OCI-LY1 (cell line): Measurements from ENCODE around the gene PLLP.
"Not testable (repeated sequence)": the region's sequence is repeated elsewhere in the genome, so short reads cannot be mapped to it uniquely, and the experiment has no call there.

Experiments used
- H2AFZ ChIP-seq: fragments of 200-600 bp; sonication (generic), shearing (Covaris generic); 2 replicates; pipeline ENCODE4 v1.6.0; 2014; ENCODE audit warnings: antibody characterized with exemption, mild to moderate bottlenecking, low read length
- H3F3A ChIP-seq: fragments of 200-600 bp; sonication (generic), shearing (Covaris generic); 2 replicates; pipeline ENCODE4 v1.6.0; 2014; ENCODE audit warnings: mild to moderate bottlenecking, antibody characterized with exemption, low read length, moderate library complexity; ENCODE audit not compliant: insufficient read depth
- H3K27ac ChIP-seq: fragments of 200-600 bp; sonication (generic); 2 replicates; pipeline ENCODE4 v1.5.1; 2014; ENCODE audit warnings: low read length, mixed run types, mild to moderate bottlenecking, low read depth; ENCODE audit not compliant: poor library complexity, severe bottlenecking
- H3K27me3 ChIP-seq: fragments of 200-600 bp; sonication (generic); 2 replicates; pipeline ENCODE4 v1.6.0; 2014; ENCODE audit warnings: antibody characterized with exemption, mild to moderate bottlenecking, low read length, moderate library complexity; ENCODE audit not compliant: insufficient read depth
- H3K36me3 ChIP-seq: fragments of 200-600 bp; sonication (generic); 2 replicates; pipeline ENCODE4 v1.6.1; 2014; ENCODE audit warnings: mild to moderate bottlenecking, antibody characterized with exemption, low read length, moderate library complexity, mixed read lengths; ENCODE audit not compliant: insufficient read depth
- H3K4me1 ChIP-seq: fragments of 200-600 bp; sonication (generic); 2 replicates; pipeline ENCODE4 v1.5.1; 2014; ENCODE audit warnings: mild to moderate bottlenecking, low read length, moderate library complexity; ENCODE audit not compliant: insufficient read depth, severe bottlenecking
- H3K4me2 ChIP-seq: fragments of 200-600 bp; sonication (generic), shearing (Covaris generic); 2 replicates; pipeline ENCODE4 v1.6.1; 2014; ENCODE audit warnings: low read length
- H3K4me3 ChIP-seq: fragments of 200-600 bp; sonication (generic); 2 replicates; pipeline ENCODE4 v1.5.1; 2014; ENCODE audit warnings: low read length, low read depth, mild to moderate bottlenecking, mixed read lengths; ENCODE audit not compliant: poor library complexity, severe bottlenecking
- H3K79me2 ChIP-seq: fragments of 200-600 bp; shearing (Covaris generic); 2 replicates; pipeline ENCODE4 v1.6.1; 2016; ENCODE audit warnings: mixed run types, low read length, mixed read lengths; ENCODE audit not compliant: insufficient read depth
- H3K9ac ChIP-seq: fragments of 200-600 bp; sonication (generic), shearing (Covaris generic); 2 replicates; pipeline ENCODE4 v1.6.1; 2014; ENCODE audit warnings: mild to moderate bottlenecking, low read length, mixed read lengths
- H3K9me2 ChIP-seq: fragments of 200-600 bp; sonication (generic), shearing (Covaris generic); 2 replicates; pipeline ENCODE4 v1.6.1; 2014; ENCODE audit warnings: low read depth, mild to moderate bottlenecking, low read length, mixed read lengths
- H3K9me3 ChIP-seq: fragments of 200-600 bp; shearing (Covaris generic); 2 replicates; pipeline ENCODE4 v1.6.1; 2014; ENCODE audit warnings: low read length, mixed read lengths
- H4K20me1 ChIP-seq: fragments of 200-600 bp; sonication (generic), shearing (Covaris generic); 2 replicates; pipeline ENCODE4 v1.6.0; 2016; ENCODE audit warnings: mild to moderate bottlenecking, low read length; ENCODE audit not compliant: insufficient read depth
- EZH2 ChIP-seq: fragments of 200-600 bp; sonication (generic), shearing (Covaris generic); IDR thresholded peaks from 2 replicates; pipeline ENCODE4 v1.8.0; 2017; ENCODE audit warnings: borderline replicate concordance, mixed run types, mild to moderate bottlenecking, antibody characterized with exemption, low read length, moderate library complexity, mixed read lengths
- TF ChIP-seq, protein P1 (sequence below): fragments of 200-600 bp; sonication (generic), shearing (Covaris generic); IDR thresholded peaks from 2 replicates; pipeline ENCODE4 v1.5.1; 2017; ENCODE audit warnings: mild to moderate bottlenecking, antibody characterized with exemption, low read length, moderate library complexity, mixed read lengths

PLLP gene

GRCh38 chr16:57277586-57277985 is 6.9 kb downstream of the PLLP start:
- H3K79me2 ChIP-seq, result no peaks in the 10 kb centered on the region
- no peak overlapping the region for H3K9ac ChIP-seq
- H3K4me2 ChIP-seq, result no peak overlapping the region
- no peaks in the 10 kb centered on the region for H3K9me3 ChIP-seq
- H3K27me3 ChIP-seq, result no peaks in the 10 kb centered on the region
- no peaks in the 10 kb centered on the region for H3F3A ChIP-seq
- H3K9me2 ChIP-seq, result no peaks in the 10 kb centered on the region
- H3K4me1 ChIP-seq, result no peaks in the 10 kb centered on the region
- no peak overlapping the region for H3K4me3 ChIP-seq
- H3K27ac ChIP-seq, result no peak overlapping the region
- H3K36me3 ChIP-seq, result no peaks in the 10 kb centered on the region
- no peak for TF ChIP-seq EZH2
- TF ChIP-seq, protein P1, sequence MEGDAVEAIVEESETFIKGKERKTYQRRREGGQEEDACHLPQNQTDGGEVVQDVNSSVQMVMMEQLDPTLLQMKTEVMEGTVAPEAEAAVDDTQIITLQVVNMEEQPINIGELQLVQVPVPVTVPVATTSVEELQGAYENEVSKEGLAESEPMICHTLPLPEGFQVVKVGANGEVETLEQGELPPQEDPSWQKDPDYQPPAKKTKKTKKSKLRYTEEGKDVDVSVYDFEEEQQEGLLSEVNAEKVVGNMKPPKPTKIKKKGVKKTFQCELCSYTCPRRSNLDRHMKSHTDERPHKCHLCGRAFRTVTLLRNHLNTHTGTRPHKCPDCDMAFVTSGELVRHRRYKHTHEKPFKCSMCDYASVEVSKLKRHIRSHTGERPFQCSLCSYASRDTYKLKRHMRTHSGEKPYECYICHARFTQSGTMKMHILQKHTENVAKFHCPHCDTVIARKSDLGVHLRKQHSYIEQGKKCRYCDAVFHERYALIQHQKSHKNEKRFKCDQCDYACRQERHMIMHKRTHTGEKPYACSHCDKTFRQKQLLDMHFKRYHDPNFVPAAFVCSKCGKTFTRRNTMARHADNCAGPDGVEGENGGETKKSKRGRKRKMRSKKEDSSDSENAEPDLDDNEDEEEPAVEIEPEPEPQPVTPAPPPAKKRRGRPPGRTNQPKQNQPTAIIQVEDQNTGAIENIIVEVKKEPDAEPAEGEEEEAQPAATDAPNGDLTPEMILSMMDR, result no peak
- no peak overlapping the region for H2AFZ ChIP-seq
- H4K20me1 ChIP-seq, result no peaks in the 10 kb centered on the region

DNA sequence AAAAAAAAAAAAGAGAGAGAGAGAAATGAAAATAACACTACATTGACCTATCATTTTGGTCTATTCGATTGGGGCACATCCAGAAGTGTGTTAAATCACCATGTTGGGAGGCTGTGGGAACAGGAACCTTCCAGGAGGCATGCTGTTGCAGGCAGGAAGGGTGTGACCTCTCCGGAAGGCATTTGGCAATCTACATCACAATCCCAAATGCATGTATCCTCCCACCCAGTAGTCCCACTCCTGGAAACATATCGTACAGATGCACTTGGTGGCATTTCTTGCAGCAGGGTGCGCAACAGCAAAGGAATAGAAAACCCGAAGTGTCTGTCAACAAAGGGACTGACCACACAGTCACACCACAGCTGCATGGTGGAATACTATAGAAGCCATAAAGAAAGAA is 7.9 kb downstream of the PLLP start:
- no peak overlapping the region for H3K27ac ChIP-seq
- H2AFZ ChIP-seq, result no peak overlapping the region
- no peaks in the 10 kb centered on the region for H3F3A ChIP-seq
- H3K27me3 ChIP-seq, result no peaks in the 10 kb centered on the region
- H3K4me1 ChIP-seq, result no peaks in the 10 kb centered on the region
- H3K36me3 ChIP-seq, result no peaks in the 10 kb centered on the region
- H3K9ac ChIP-seq, result no peak overlapping the region
- H4K20me1 ChIP-seq, result no peaks in the 10 kb centered on the region
- H3K79me2 ChIP-seq, result no peaks in the 10 kb centered on the region
- no peak overlapping the region for H3K4me2 ChIP-seq
- H3K9me2 ChIP-seq, result no peaks in the 10 kb centered on the region
- no peak overlapping the region for H3K4me3 ChIP-seq
- H3K9me3 ChIP-seq, result no peaks in the 10 kb centered on the region
- TF ChIP-seq, protein P1, result no peak
- no peak for TF ChIP-seq EZH2

GRCh38 chr16:57275946-57276345 is 8.5 kb downstream of the PLLP start:
- not testable (repeated sequence) for H3F3A ChIP-seq, H3K4me1 ChIP-seq, H3K4me3 ChIP-seq, H4K20me1 ChIP-seq, H3K9me3 ChIP-seq, H3K9me2 ChIP-seq, H3K9ac ChIP-seq, H3K79me2 ChIP-seq, H3K27me3 ChIP-seq, H2AFZ ChIP-seq, H3K36me3 ChIP-seq, H3K4me2 ChIP-seq, H3K27ac ChIP-seq

GRCh38 chr16:57273826-57274225 is 10.6 kb downstream of the PLLP start:
- H3K9me2 ChIP-seq, result no peaks in the 10 kb centered on the region
- no peaks in the 10 kb centered on the region for H3K4me1 ChIP-seq
- H4K20me1 ChIP-seq, result no peaks in the 10 kb centered on the region
- no peaks in the 10 kb centered on the region for H3K36me3 ChIP-seq
- no peaks in the 10 kb centered on the region for H3K9me3 ChIP-seq
- no peak overlapping the region for H3K27ac ChIP-seq
- no peak overlapping the region for H3K4me2 ChIP-seq
- no peak for TF ChIP-seq EZH2
- no peak overlapping the region for H3K9ac ChIP-seq
- H3K27me3 ChIP-seq, result no peaks in the 10 kb centered on the region
- no peaks in the 10 kb centered on the region for H3K79me2 ChIP-seq
- no peak overlapping the region for H2AFZ ChIP-seq
- H3F3A ChIP-seq, result no peaks in the 10 kb centered on the region
- H3K4me3 ChIP-seq, result no peak overlapping the region
